Muscle of arm (tissue), 12 donors: Measurements from ENCODE around the gene ARSG. TPM values are rescaled to one million over a fixed set of nuclear protein-coding genes. Genes with fewer than 3 reads are reported as not detected.

Source experiments
- polyA plus RNA-seq, 12 donors: library from polyadenylated mRNA; unstranded; fragments of 120-200 nt; gene quantifications; one replicate each; pipeline ENCODE4 v1.2.1, GENCODE V29; 2013; ENCODE audit not compliant: insufficient read length in 12 of 12

ARSG gene
- polyA plus RNA-seq, 12 donors: 2.7 to 9.6 (median 3.4) TPM; not detected in 1

Other genes starting within 250 kb of the ARSG start
- gene AMZ2, start 43.5 kb upstream of the ARSG start, polyA plus RNA-seq: 10 to 100 TPM in 11 of 12 donors, not detected in 1; 52.6 to 87.9 (median 75.1) TPM
- 1 to 10 TPM in 3 of 12 donors, under 1 TPM in 7, not detected in 2; 0.41 to 1.5 (median 0.62) TPM for gene SLC16A6, start 368 bp upstream of the ARSG start, polyA plus RNA-seq
- 10 to 100 TPM in 11 of 12 donors, not detected in 1; 40.0 to 56.7 (median 45.3) TPM for gene WIPI1, start 166.0 kb downstream of the ARSG start, polyA plus RNA-seq
- 100 to 1,000 TPM; 280 to 504 (median 393) TPM for gene PRKAR1A, start 220.9 kb downstream of the ARSG start, polyA plus RNA-seq